ENCODE results near the gene STMN1. TPM values are rescaled to one million over a fixed set of nuclear protein-coding genes. Genes with fewer than 3 reads are reported as not detected.
"Not testable (repeated sequence)": the region's sequence is repeated elsewhere in the genome, so short reads cannot be mapped to it uniquely, and the experiment has no call there.

STMN1 gene
- total RNA-seq, 2 experiments from 2014 or later, result 487 to 493 TPM

DNA sequence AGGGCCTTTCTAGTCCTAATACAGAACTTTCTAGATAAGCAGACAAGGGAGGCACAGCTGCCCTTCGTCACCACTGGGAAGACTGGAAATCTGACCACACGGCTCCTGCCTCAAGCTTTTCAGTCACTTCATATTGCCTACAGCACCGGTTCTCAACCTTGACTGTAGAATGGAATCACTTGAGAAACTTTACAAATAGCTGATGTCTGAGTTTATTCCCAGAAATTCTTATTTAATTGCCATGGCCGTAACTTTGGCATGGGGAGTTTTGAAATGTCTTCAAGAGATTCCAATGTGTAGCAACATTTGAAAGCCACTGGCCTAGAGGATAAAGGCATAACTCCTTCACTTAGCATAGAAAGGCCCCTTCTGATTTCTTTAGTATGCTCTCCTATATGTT lies 42.4 kb upstream of the STMN1 start:
- ChIA-PET POLR2A (no interaction called here), CTCF (interaction anchor here (1.3 kb wide), 1 partner anchor 15 kb away, joined by 4 read pairs; no protein-coding TSS in a partner anchor)
- ATAC-seq (no peak), DNase-seq (no peak)
- H3K9me3 Mint-ChIP-seq, result peaks cover under 1% of the 10 kb centered on the region
- no peak for TF ChIP-seq CTCF (IDR thresholded peaks at IDR 0.05)
- no peak overlapping the region for H3K4me3 Mint-ChIP-seq
- no peaks in the 10 kb centered on the region for H3K27me3 Mint-ChIP-seq
- H3K27ac Mint-ChIP-seq, result no peak overlapping the region
- intact Hi-C loops (cut with micrococcal nuclease), result no loop called here
- no peaks in the 10 kb centered on the region for H3K4me1 Mint-ChIP-seq (ENCODE audit: low read depth)
- H3K36me3 Mint-ChIP-seq (ENCODE audit: low read depth), result no peaks in the 10 kb centered on the region

DNA sequence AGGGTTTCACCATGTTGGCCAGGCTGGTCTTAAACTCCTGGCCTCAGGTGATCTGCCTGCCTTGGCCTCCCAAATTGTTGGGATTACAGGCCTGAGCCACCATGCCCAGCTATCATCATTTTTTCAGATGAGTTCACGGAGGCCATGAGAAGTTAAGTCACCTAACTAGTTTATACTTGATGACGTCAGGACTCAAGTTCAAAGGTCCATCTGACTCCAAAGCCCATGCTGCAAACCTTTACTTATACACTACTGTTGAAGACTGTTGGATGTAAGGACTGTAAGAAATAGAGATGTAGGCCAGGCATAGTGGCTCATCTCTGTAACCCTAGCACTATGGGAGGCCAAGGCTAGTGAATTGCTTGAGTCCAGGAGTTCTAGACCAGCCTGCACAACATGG lies 40.8 kb upstream of the STMN1 start:
- ChIA-PET CTCF (no interaction called here), POLR2A (interaction anchor here (0.7 kb wide), 1 partner anchor 100 kb away, joined by 3 read pairs; no protein-coding TSS in a partner anchor)
- peaks cover 2% of the 10 kb centered on the region for H3K4me1 Mint-ChIP-seq (ENCODE audit: low read depth)

GRCh38 chr1:25945761-25946160 lies 39.5 kb upstream of the STMN1 start:
- no peak overlapping the region for H3K27ac Mint-ChIP-seq
- ChIA-PET POLR2A (no interaction called here), CTCF (interaction anchor here (1.3 kb wide), 1 partner anchor 9 kb away, joined by 4 read pairs; no protein-coding TSS in a partner anchor)
- DNase-seq, result no peak
- peaks cover 2% of the 10 kb centered on the region for H3K4me1 Mint-ChIP-seq (ENCODE audit: low read depth)
- peaks cover 3% of the 10 kb centered on the region for H3K9me3 Mint-ChIP-seq
- no peak overlapping the region for H3K4me3 Mint-ChIP-seq
- TF ChIP-seq CTCF (IDR thresholded peaks at IDR 0.05), result no peak
- intact Hi-C loops (cut with micrococcal nuclease), result no loop called here
- no peak for ATAC-seq
- no peaks in the 10 kb centered on the region for H3K36me3 Mint-ChIP-seq (ENCODE audit: low read depth)
- no peaks in the 10 kb centered on the region for H3K27me3 Mint-ChIP-seq

More for the DNA sequence above, 40.8 kb upstream of the STMN1 start:
- H3K9me3 Mint-ChIP-seq, result peaks cover 3% of the 10 kb centered on the region
- no peak overlapping the region for H3K4me3 Mint-ChIP-seq
- H3K27me3 Mint-ChIP-seq, result no peaks in the 10 kb centered on the region
- intact Hi-C loops (cut with micrococcal nuclease), result no loop called here
- ATAC-seq (no peak), DNase-seq (no peak)
- no peaks in the 10 kb centered on the region for H3K36me3 Mint-ChIP-seq (ENCODE audit: low read depth)
- no peak overlapping the region for H3K27ac Mint-ChIP-seq
- TF ChIP-seq CTCF (IDR thresholded peaks at IDR 0.05), result no peak

GRCh38 chr1:25944986-25945385 lies 38.8 kb upstream of the STMN1 start:
- peaks cover 3% of the 10 kb centered on the region for H3K9me3 Mint-ChIP-seq
- no peak overlapping the region for H3K27ac Mint-ChIP-seq
- no peak overlapping the region for H3K4me3 Mint-ChIP-seq
- no peak for TF ChIP-seq CTCF (IDR thresholded peaks at IDR 0.05)
- CTCF ChIA-PET, result interaction anchor here (1.3 to 2.1 kb wide), 2 partner anchors 10 to 20 kb away, joined by 4 to 5 read pairs; no protein-coding TSS in a partner anchor
- H3K4me1 Mint-ChIP-seq (ENCODE audit: low read depth), result peaks cover 2% of the 10 kb centered on the region
- H3K36me3 Mint-ChIP-seq (ENCODE audit: low read depth), result no peaks in the 10 kb centered on the region
- POLR2A ChIA-PET, result no interaction called here
- ATAC-seq, result no peak
- H3K27me3 Mint-ChIP-seq, result no peaks in the 10 kb centered on the region
- intact Hi-C loops (cut with micrococcal nuclease), result no loop called here
- DNase-seq, result no peak

- DNase-seq; H3K4me3 Mint-ChIP-seq; H3K9me3 Mint-ChIP-seq; H3K27ac Mint-ChIP-seq; H3K27me3 Mint-ChIP-seq; ATAC-seq; H3K4me1 Mint-ChIP-seq (ENCODE audit: low read depth); POLR2A ChIA-PET; H3K36me3 Mint-ChIP-seq (ENCODE audit: low read depth); intact Hi-C loops (cut with micrococcal nuclease): not testable (repeated sequence)
- CTCF ChIA-PET, result interaction anchor here (1.4 to 2.1 kb wide), 2 partner anchors 18 to 48 kb away, joined by 5 read pairs; no protein-coding TSS in a partner anchor
Observed at GRCh38 chr1:25943511-25943910, 37.3 kb upstream of the STMN1 start.

Measured in activated CD8-positive, alpha-beta T cell treated with anti-CD3 and anti-CD28 coated beads for 36 hours (primary cell).